NCI-H2107 (cell line): Measurements from ENCODE around the gene RNU6-8.

ENCODE experiments used
- DNase-seq: peaks from one replicate; lab custom pipeline; 2025; lab: John Stamatoyannopoulos, UW

Gene RNU6-8

GRCh38 chr14:32203928-32204357 is 874 bp upstream of the RNU6-8 start:
- DNase-seq = no peak

GRCh38 chr14:32202491-32202997 is 525 bp downstream of the RNU6-8 start:
- no peak for DNase-seq

GRCh38 chr14:32201816-32202490 is 1.1 kb downstream of the RNU6-8 start, which contains the start of gene RNU6-7:
RNU6-7 (plus strand) TSS chr14:32202045.
- no peak for DNase-seq

GRCh38 chr14:32201193-32201815 is 1.8 kb downstream of the RNU6-8 start:
- peak; percentile 50 for DNase-seq

GRCh38 chr14:32200368-32201192 is 2.5 kb downstream of the RNU6-8 start:
- DNase-seq = no peak

GRCh38 chr14:32197919-32198318 is 5.2 kb downstream of the RNU6-8 start:
- no peak for DNase-seq

GRCh38 chr14:32195636-32196035 is 7.4 kb downstream of the RNU6-8 start:
- DNase-seq = no peak

- DNase-seq = no peak
Observed at GRCh38 chr14:32193532-32193931, 9.5 kb downstream of the RNU6-8 start.

GRCh38 chr14:32192712-32193373 is 10.2 kb downstream of the RNU6-8 start:
- no peak for DNase-seq

- DNase-seq = no peak
Observed at GRCh38 chr14:32190673-32191072, 12.4 kb downstream of the RNU6-8 start.

GRCh38 chr14:32189811-32190210 is 13.3 kb downstream of the RNU6-8 start:
- no peak for DNase-seq

GRCh38 chr14:32186248-32186647 is 16.8 kb downstream of the RNU6-8 start:
- DNase-seq = no peak

- DNase-seq = no peak
Observed at GRCh38 chr14:32185097-32185496, 18.0 kb downstream of the RNU6-8 start.

- DNase-seq = no peak
Observed at GRCh38 chr14:32183151-32184058, 19.7 kb downstream of the RNU6-8 start.

GRCh38 chr14:32171469-32171868 is 31.6 kb downstream of the RNU6-8 start:
- DNase-seq = no peak

- DNase-seq = no peak
Observed at GRCh38 chr14:32169191-32169590, 33.9 kb downstream of the RNU6-8 start.

- no peak for DNase-seq
Observed at GRCh38 chr14:32167907-32168306, 35.2 kb downstream of the RNU6-8 start.

GRCh38 chr14:32166924-32167323 is 36.1 kb downstream of the RNU6-8 start:
- no peak for DNase-seq

GRCh38 chr14:32166029-32166428 is 37.0 kb downstream of the RNU6-8 start:
- no peak for DNase-seq
